Mammary epithelial cell (primary cell): ENCODE measurements around the gene ANKRD55.

Source experiments
- EZH2 ChIP-seq: IDR thresholded peaks from 2 replicates; pipeline ENCODE4 v1.6.1; 2012; ENCODE audit warnings: low read length, inconsistent platforms, borderline replicate concordance
- TF ChIP-seq, protein P1 (sequence below), 2 donors: IDR thresholded peaks in 1 of 2; conservative IDR thresholded peaks in 1 of 2; 2 replicates each; pipeline ENCODE4 v1.5.1; 2011 to 2012; ENCODE audit warnings: inconsistent platforms in 2 of 2, low read length in 2 of 2, mild to moderate bottlenecking in 2 of 2, control low read depth in 1 of 2, low read depth in 1 of 2; ENCODE audit not compliant: insufficient read depth in 1 of 2; ENCODE audit errors: extremely low read depth in 1 of 2

DNA sequence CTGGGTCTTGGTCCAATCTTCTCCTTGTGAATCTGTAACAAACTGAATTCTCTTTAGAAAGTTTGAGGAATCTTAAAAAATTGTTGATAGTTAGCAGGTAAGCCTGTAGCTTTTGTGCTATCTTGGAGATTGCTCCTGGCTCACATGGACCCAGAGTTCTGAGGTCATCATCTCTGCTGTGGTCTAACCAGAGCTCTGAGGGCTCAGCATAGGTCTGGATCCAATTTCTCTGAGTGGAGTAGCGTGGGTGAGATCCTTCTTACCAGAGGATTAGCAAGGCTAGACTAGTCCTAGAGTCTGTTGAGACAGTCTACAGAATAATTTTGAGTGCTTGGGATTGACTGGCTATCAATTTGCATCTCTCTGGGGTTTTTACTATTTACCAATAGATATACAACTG is 177.8 kb downstream of the ANKRD55 start:
- TF ChIP-seq, protein P1, sequence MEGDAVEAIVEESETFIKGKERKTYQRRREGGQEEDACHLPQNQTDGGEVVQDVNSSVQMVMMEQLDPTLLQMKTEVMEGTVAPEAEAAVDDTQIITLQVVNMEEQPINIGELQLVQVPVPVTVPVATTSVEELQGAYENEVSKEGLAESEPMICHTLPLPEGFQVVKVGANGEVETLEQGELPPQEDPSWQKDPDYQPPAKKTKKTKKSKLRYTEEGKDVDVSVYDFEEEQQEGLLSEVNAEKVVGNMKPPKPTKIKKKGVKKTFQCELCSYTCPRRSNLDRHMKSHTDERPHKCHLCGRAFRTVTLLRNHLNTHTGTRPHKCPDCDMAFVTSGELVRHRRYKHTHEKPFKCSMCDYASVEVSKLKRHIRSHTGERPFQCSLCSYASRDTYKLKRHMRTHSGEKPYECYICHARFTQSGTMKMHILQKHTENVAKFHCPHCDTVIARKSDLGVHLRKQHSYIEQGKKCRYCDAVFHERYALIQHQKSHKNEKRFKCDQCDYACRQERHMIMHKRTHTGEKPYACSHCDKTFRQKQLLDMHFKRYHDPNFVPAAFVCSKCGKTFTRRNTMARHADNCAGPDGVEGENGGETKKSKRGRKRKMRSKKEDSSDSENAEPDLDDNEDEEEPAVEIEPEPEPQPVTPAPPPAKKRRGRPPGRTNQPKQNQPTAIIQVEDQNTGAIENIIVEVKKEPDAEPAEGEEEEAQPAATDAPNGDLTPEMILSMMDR (conservative IDR thresholded peaks at IDR 0.05 in 1 of 2, IDR thresholded peaks at IDR 0.05 in 1 of 2; ENCODE audit: extremely low read depth in 1 of 2, insufficient read depth in 1 of 2, low read depth in 1 of 2, low read length in 2 of 2), result no peak
- TF ChIP-seq EZH2, result no peak
